Measurements from ENCODE around the gene VCPKMT.
A peak's percentile ranks its signal among the peaks of the same experiment; 100 is the strongest.

VCPKMT gene

GRCh38 chr14:50116181-50116956, at the start of gene VCPKMT:
Gene VCPKMT, minus strand, starts transcription at chr14:50116572. Its CDS starts 20 bp downstream, at chr14:50116552.
- H3K4me3 Mint-ChIP-seq: peak within 1 kb of the TSS; percentile 96
- peaks cover 34% of the 10 kb centered on the region for H3K36me3 Mint-ChIP-seq (ENCODE audit: low read depth)
- peak; percentile 97 for DNase-seq (ENCODE audit: low spot score)
- no peaks in the 10 kb centered on the region for H3K9me3 Mint-ChIP-seq
- peaks cover 17% of the 10 kb centered on the region for H3K4me1 Mint-ChIP-seq (ENCODE audit: low read depth)
- H3K27me3 Mint-ChIP-seq (ENCODE audit: low read depth): no peaks in the 10 kb centered on the region
- peak within 1 kb of the TSS; percentile 99 for H3K27ac Mint-ChIP-seq

GRCh38 chr14:50156111-50156510, 39.7 kb upstream of the VCPKMT start:
- H3K4me3 Mint-ChIP-seq: no peak overlapping the region
- H3K4me1 Mint-ChIP-seq (ENCODE audit: low read depth): no peaks in the 10 kb centered on the region
- peaks cover 5% of the 10 kb centered on the region for H3K36me3 Mint-ChIP-seq (ENCODE audit: low read depth)
- H3K9me3 Mint-ChIP-seq: no peaks in the 10 kb centered on the region
- no peaks in the 10 kb centered on the region for H3K27me3 Mint-ChIP-seq (ENCODE audit: low read depth)
- no peak for DNase-seq (ENCODE audit: low spot score)
- H3K27ac Mint-ChIP-seq: no peak overlapping the region

GRCh38 chr14:50148799-50149198, 32.4 kb upstream of the VCPKMT start:
- no peaks in the 10 kb centered on the region for H3K27me3 Mint-ChIP-seq (ENCODE audit: low read depth)
- H3K36me3 Mint-ChIP-seq (ENCODE audit: low read depth): peaks cover 31% of the 10 kb centered on the region
- no peak for DNase-seq (ENCODE audit: low spot score)
- no peak overlapping the region for H3K27ac Mint-ChIP-seq
- H3K9me3 Mint-ChIP-seq: no peaks in the 10 kb centered on the region
- no peak overlapping the region for H3K4me3 Mint-ChIP-seq
- H3K4me1 Mint-ChIP-seq (ENCODE audit: low read depth): no peaks in the 10 kb centered on the region

GRCh38 chr14:50139192-50139591, 22.8 kb upstream of the VCPKMT start:
- Mint-ChIP-seq H3K36me3 (ENCODE audit: low read depth) (no peaks in the 10 kb centered on the region), H3K27me3 (ENCODE audit: low read depth) (no peaks in the 10 kb centered on the region), H3K4me1 (ENCODE audit: low read depth) (no peaks in the 10 kb centered on the region), H3K4me3 (no peak overlapping the region), H3K27ac (no peak overlapping the region), H3K9me3 (no peaks in the 10 kb centered on the region)
- DNase-seq (ENCODE audit: low spot score): no peak

GRCh38 chr14:50127802-50128201, 11.4 kb upstream of the VCPKMT start:
- peaks cover 26% of the 10 kb centered on the region for H3K36me3 Mint-ChIP-seq (ENCODE audit: low read depth)
- H3K27ac Mint-ChIP-seq: no peak overlapping the region
- H3K4me1 Mint-ChIP-seq (ENCODE audit: low read depth): peaks cover 4% of the 10 kb centered on the region
- H3K27me3 Mint-ChIP-seq (ENCODE audit: low read depth): no peaks in the 10 kb centered on the region
- no peaks in the 10 kb centered on the region for H3K9me3 Mint-ChIP-seq
- no peak overlapping the region for H3K4me3 Mint-ChIP-seq
- DNase-seq (ENCODE audit: low spot score): no peak

GRCh38 chr14:50123062-50123461, 6.7 kb upstream of the VCPKMT start:
- no peak overlapping the region for H3K27ac Mint-ChIP-seq

GRCh38 chr14:50122291-50122690, 5.9 kb upstream of the VCPKMT start:
- no peaks in the 10 kb centered on the region for H3K9me3 Mint-ChIP-seq

More at GRCh38 chr14:50123062-50123461, 6.7 kb upstream of the VCPKMT start:
- no peaks in the 10 kb centered on the region for H3K9me3 Mint-ChIP-seq
- peaks cover 2% of the 10 kb centered on the region for H3K4me1 Mint-ChIP-seq (ENCODE audit: low read depth)
- peaks cover 11% of the 10 kb centered on the region for H3K36me3 Mint-ChIP-seq (ENCODE audit: low read depth)
- H3K4me3 Mint-ChIP-seq: no peak overlapping the region
- H3K27me3 Mint-ChIP-seq (ENCODE audit: low read depth): no peaks in the 10 kb centered on the region
- no peak for DNase-seq (ENCODE audit: low spot score)

GRCh38 chr14:50121486-50121885, 5.1 kb upstream of the VCPKMT start:
- Mint-ChIP-seq H3K4me1 (ENCODE audit: low read depth) (peaks cover 6% of the 10 kb centered on the region), H3K9me3 (no peaks in the 10 kb centered on the region), H3K4me3 (no peak overlapping the region), H3K27ac (no peak overlapping the region), H3K27me3 (ENCODE audit: low read depth) (no peaks in the 10 kb centered on the region), H3K36me3 (ENCODE audit: low read depth) (peaks cover 16% of the 10 kb centered on the region)
- no peak for DNase-seq (ENCODE audit: low spot score)

More at GRCh38 chr14:50122291-50122690, 5.9 kb upstream of the VCPKMT start:
- Mint-ChIP-seq H3K36me3 (ENCODE audit: low read depth) (peaks cover 14% of the 10 kb centered on the region), H3K27ac (no peak overlapping the region), H3K4me3 (no peak overlapping the region), H3K4me1 (ENCODE audit: low read depth) (peaks cover 2% of the 10 kb centered on the region), H3K27me3 (ENCODE audit: low read depth) (no peaks in the 10 kb centered on the region)
- DNase-seq (ENCODE audit: low spot score): no peak

GRCh38 chr14:50117456-50117855, 1.1 kb upstream of the VCPKMT start:
- Mint-ChIP-seq H3K4me1 (ENCODE audit: low read depth) (peaks cover 17% of the 10 kb centered on the region), H3K9me3 (no peaks in the 10 kb centered on the region), H3K27ac (no peak overlapping the region), H3K36me3 (ENCODE audit: low read depth) (peaks cover 29% of the 10 kb centered on the region), H3K27me3 (ENCODE audit: low read depth) (no peaks in the 10 kb centered on the region), H3K4me3 (no peak overlapping the region)
- DNase-seq (ENCODE audit: low spot score): no peak

- peak overlapping the region; percentile 99 for H3K27ac Mint-ChIP-seq
- H3K27me3 Mint-ChIP-seq (ENCODE audit: low read depth): no peaks in the 10 kb centered on the region
- peaks cover 17% of the 10 kb centered on the region for H3K4me1 Mint-ChIP-seq (ENCODE audit: low read depth)
- no peaks in the 10 kb centered on the region for H3K9me3 Mint-ChIP-seq
- H3K4me3 Mint-ChIP-seq: peak overlapping the region; percentile 96
- DNase-seq (ENCODE audit: low spot score): no peak
- peaks cover 32% of the 10 kb centered on the region for H3K36me3 Mint-ChIP-seq (ENCODE audit: low read depth)
Measured at GRCh38 chr14:50116966-50117365, 594 bp upstream of the VCPKMT start.

- Mint-ChIP-seq H3K27me3 (ENCODE audit: low read depth) (no peaks in the 10 kb centered on the region), H3K36me3 (ENCODE audit: low read depth) (peaks cover 50% of the 10 kb centered on the region), H3K4me3 (no peak overlapping the region), H3K9me3 (no peaks in the 10 kb centered on the region), H3K4me1 (ENCODE audit: low read depth) (peaks cover 19% of the 10 kb centered on the region), H3K27ac (peak overlapping the region; percentile 21)
- DNase-seq (ENCODE audit: low spot score): no peak
Measured at GRCh38 chr14:50113381-50114035, 2.9 kb downstream of the VCPKMT start.

- H3K27ac Mint-ChIP-seq: no peak overlapping the region
- peaks cover 12% of the 10 kb centered on the region for H3K4me1 Mint-ChIP-seq (ENCODE audit: low read depth)
- DNase-seq (ENCODE audit: low spot score): no peak
- H3K27me3 Mint-ChIP-seq (ENCODE audit: low read depth): no peaks in the 10 kb centered on the region
- H3K36me3 Mint-ChIP-seq (ENCODE audit: low read depth): peaks cover 47% of the 10 kb centered on the region
- no peak overlapping the region for H3K4me3 Mint-ChIP-seq
- H3K9me3 Mint-ChIP-seq: no peaks in the 10 kb centered on the region
Measured at GRCh38 chr14:50110323-50111037, 5.9 kb downstream of the VCPKMT start.

- no peak for DNase-seq (ENCODE audit: low spot score)
- Mint-ChIP-seq H3K4me3 (no peak overlapping the region), H3K27me3 (ENCODE audit: low read depth) (no peaks in the 10 kb centered on the region), H3K4me1 (ENCODE audit: low read depth) (peaks cover 10% of the 10 kb centered on the region), H3K27ac (no peak overlapping the region), H3K36me3 (ENCODE audit: low read depth) (peaks cover 43% of the 10 kb centered on the region), H3K9me3 (no peaks in the 10 kb centered on the region)
Measured at GRCh38 chr14:50109342-50109741, 7.0 kb downstream of the VCPKMT start.

GRCh38 chr14:50107850-50108249, 8.5 kb downstream of the VCPKMT start:
- no peak overlapping the region for H3K27ac Mint-ChIP-seq
- DNase-seq (ENCODE audit: low spot score): no peak
- H3K27me3 Mint-ChIP-seq (ENCODE audit: low read depth): no peaks in the 10 kb centered on the region
- no peaks in the 10 kb centered on the region for H3K9me3 Mint-ChIP-seq
- peaks cover 15% of the 10 kb centered on the region for H3K4me1 Mint-ChIP-seq (ENCODE audit: low read depth)
- H3K4me3 Mint-ChIP-seq: no peak overlapping the region
- H3K36me3 Mint-ChIP-seq (ENCODE audit: low read depth): peaks cover 38% of the 10 kb centered on the region

All from T-helper 2 cell treated with Interferon-gamma antibody and Interleukin-4, amounts not matched to agents 5 μg/mL and 100 μg/mL, for 36 hours (primary cell).